HepG2 (cell line): ENCODE results near the gene ZKSCAN8. TPM values are rescaled to one million over a fixed set of nuclear protein-coding genes. Genes with fewer than 3 reads are reported as not detected.

ENCODE experiments used
- CEBPB ChIP-seq: IDR thresholded peaks from 2 replicates; pipeline ENCODE4 v1.6.1; 2011; ENCODE audit warnings: low read depth, low read length, improper control_type of control experiment, borderline replicate concordance
- EZH2 ChIP-seq: conservative IDR thresholded peaks from 2 replicates; pipeline ENCODE4 v1.6.1; 2012; ENCODE audit warnings: mild to moderate bottlenecking, low read depth, low read length, moderate library complexity
- KDM6A ChIP-seq: IDR thresholded peaks from 2 replicates; pipeline ENCODE4 v1.6.1; 2016; ENCODE audit warnings: low read depth
- POLR2AphosphoS5 ChIP-seq: IDR thresholded peaks from 2 replicates; pipeline ENCODE4 v1.6.1; 2012; ENCODE audit warnings: low read depth, low read length
- RXRB ChIP-seq: IDR thresholded peaks from 2 replicates; pipeline ENCODE4 v1.6.1; 2016; ENCODE audit warnings: borderline replicate concordance, missing genetic modification reagents, missing compliant biosample characterization
- ZFX ChIP-seq: sonication (generic); formaldehyde crosslinking; IDR thresholded peaks from 2 replicates; pipeline ENCODE4 v1.4.0; 2020; ENCODE audit warnings: mild to moderate bottlenecking, low read depth, missing genetic modification reagents, moderate library complexity
- ZNF138 ChIP-seq: sonication (generic); formaldehyde crosslinking; IDR thresholded peaks from 2 replicates; pipeline ENCODE4 v1.5.0; 2020; ENCODE audit warnings: mild to moderate bottlenecking, low read depth, missing genetic modification reagents
- ZNF207 ChIP-seq: fragments of 450-650 bp; IDR thresholded peaks from 2 replicates; pipeline ENCODE4 v1.6.1; 2016; ENCODE audit warnings: antibody characterized with exemption, borderline replicate concordance
- ZNF296 ChIP-seq: sonication (generic); formaldehyde crosslinking; conservative IDR thresholded peaks from 2 replicates; pipeline ENCODE4 v1.5.0; 2020; ENCODE audit warnings: mild to moderate bottlenecking, missing genetic modification reagents
- ZNF34 ChIP-seq: sonication (generic); formaldehyde crosslinking; IDR thresholded peaks from 2 replicates; pipeline ENCODE4 v1.4.0; 2020; ENCODE audit warnings: mild to moderate bottlenecking, missing genetic modification reagents, borderline replicate concordance
- ZNF546 ChIP-seq: sonication (generic); formaldehyde crosslinking; conservative IDR thresholded peaks from 2 replicates; pipeline ENCODE4 v1.8.1; 2023; ENCODE audit warnings: mild to moderate bottlenecking, missing genetic modification reagents
- ZNF879 ChIP-seq: sonication (generic); formaldehyde crosslinking; IDR thresholded peaks from 2 replicates; pipeline ENCODE4 v1.8.1; 2023; ENCODE audit warnings: missing genetic modification reagents
- polyA plus RNA-seq, 8 experiments: library from polyadenylated mRNA; depleted of rRNA in 3 of 8; stranded (reverse) in 7 of 8; unstranded in 1 of 8; fragments of >200 nt; fragmentation: Illumina TruSeq in 4 of 8; extraction: Trizol in 4 of 8; gene quantifications; 2 replicates each; pipeline versions ENCODE4 v1.2.1 to v1.2.3, GENCODE V29; 2011 to 2016; ENCODE audit warnings: low read depth in 4 of 8, missing spikeins in 1 of 8, mixed read lengths in 1 of 8; ENCODE audit not compliant: insufficient read depth in 1 of 8
- total RNA-seq, 5 experiments: library from RNA; depleted of rRNA; stranded (reverse); fragments of >200 nt; fragmentation: Illumina TruSeq; extraction: Trizol; gene quantifications; 2 replicates each; pipeline ENCODE4 v1.2.3, GENCODE V29; 2016; ENCODE audit warnings: low read depth in 1 of 5
- TF ChIP-seq, protein P1 (sequence below): sonication (generic); formaldehyde crosslinking; IDR thresholded peaks from one replicate; pipeline ENCODE4 v1.5.1; 2020; ENCODE audit warnings: mild to moderate bottlenecking, missing genetic modification reagents; ENCODE audit errors: not compliant biosample characterization
- TF ChIP-seq, protein P2 (sequence below): sonication (generic); formaldehyde crosslinking; conservative IDR thresholded peaks from 2 replicates; pipeline ENCODE4 v1.4.0; 2020; ENCODE audit warnings: missing genetic modification reagents
- TF ChIP-seq, protein P3 (sequence below): sonication (generic); formaldehyde crosslinking; IDR thresholded peaks from 2 replicates; pipeline ENCODE4 v1.5.0; 2020; ENCODE audit warnings: mild to moderate bottlenecking, low read depth, missing genetic modification reagents, borderline replicate concordance

ZKSCAN8 gene
- total and polyA plus RNA-seq, 2 of the 13 experiments (the other 11 are each of a cell fraction or from before 2014, with no cell fraction given), result 12.4 to 20.9 TPM

DNA sequence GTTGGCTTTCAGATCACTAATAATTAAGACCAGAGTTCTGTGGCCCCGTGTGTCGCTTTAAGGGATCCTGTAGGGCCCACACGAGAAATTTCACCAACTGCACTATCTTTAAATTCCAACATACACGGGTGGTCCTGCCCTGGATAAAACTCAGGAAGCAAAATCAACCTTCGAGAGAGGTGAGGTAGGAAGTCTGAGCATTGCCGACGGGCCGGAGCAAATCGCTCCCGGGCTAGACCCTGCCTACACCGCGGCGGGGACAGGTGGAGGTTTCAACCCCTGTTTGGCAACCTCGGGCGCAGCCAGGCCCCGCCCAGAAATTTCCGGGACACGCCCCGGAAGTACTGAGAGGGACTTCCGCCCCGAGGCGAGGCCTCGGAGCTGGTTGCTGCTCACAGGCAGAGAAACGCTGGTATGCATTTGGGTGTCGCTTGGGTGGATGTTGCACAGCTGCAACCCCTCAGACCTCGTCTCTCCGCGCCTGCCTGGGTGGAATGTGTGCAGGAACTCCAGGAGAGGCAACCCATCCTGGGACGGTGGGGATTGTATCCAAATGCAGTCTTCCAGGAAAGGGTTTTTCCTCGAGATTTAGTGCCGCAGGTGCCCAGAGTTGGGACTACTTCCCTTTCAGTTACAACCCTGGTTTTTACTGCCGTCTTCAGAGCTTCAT, 19.9 kb downstream of the ZKSCAN8 start (continued):
- TF ChIP-seq KDM6A (CRISPR knock-in tag) (no peak), POLR2AphosphoS5 (peak; percentile 99), ZNF879 (no peak), ZNF34 (CRISPR knock-in tag) (0 out of 2 replicates have a peak, but pooled peaks have one; percentile 52), ZNF546 (CRISPR knock-in tag) (no peak), ZNF207 (no peak), RXRB (no peak; the same call in 1 of the 2 replicates), ZNF138 (CRISPR knock-in tag) (no peak), ZNF296 (CRISPR knock-in tag) (no peak), EZH2 (no peak), ZFX (peak; percentile 85), CEBPB (peak; percentile 72; the same call in 1 of the 2 replicates)
- TF ChIP-seq, protein P1, sequence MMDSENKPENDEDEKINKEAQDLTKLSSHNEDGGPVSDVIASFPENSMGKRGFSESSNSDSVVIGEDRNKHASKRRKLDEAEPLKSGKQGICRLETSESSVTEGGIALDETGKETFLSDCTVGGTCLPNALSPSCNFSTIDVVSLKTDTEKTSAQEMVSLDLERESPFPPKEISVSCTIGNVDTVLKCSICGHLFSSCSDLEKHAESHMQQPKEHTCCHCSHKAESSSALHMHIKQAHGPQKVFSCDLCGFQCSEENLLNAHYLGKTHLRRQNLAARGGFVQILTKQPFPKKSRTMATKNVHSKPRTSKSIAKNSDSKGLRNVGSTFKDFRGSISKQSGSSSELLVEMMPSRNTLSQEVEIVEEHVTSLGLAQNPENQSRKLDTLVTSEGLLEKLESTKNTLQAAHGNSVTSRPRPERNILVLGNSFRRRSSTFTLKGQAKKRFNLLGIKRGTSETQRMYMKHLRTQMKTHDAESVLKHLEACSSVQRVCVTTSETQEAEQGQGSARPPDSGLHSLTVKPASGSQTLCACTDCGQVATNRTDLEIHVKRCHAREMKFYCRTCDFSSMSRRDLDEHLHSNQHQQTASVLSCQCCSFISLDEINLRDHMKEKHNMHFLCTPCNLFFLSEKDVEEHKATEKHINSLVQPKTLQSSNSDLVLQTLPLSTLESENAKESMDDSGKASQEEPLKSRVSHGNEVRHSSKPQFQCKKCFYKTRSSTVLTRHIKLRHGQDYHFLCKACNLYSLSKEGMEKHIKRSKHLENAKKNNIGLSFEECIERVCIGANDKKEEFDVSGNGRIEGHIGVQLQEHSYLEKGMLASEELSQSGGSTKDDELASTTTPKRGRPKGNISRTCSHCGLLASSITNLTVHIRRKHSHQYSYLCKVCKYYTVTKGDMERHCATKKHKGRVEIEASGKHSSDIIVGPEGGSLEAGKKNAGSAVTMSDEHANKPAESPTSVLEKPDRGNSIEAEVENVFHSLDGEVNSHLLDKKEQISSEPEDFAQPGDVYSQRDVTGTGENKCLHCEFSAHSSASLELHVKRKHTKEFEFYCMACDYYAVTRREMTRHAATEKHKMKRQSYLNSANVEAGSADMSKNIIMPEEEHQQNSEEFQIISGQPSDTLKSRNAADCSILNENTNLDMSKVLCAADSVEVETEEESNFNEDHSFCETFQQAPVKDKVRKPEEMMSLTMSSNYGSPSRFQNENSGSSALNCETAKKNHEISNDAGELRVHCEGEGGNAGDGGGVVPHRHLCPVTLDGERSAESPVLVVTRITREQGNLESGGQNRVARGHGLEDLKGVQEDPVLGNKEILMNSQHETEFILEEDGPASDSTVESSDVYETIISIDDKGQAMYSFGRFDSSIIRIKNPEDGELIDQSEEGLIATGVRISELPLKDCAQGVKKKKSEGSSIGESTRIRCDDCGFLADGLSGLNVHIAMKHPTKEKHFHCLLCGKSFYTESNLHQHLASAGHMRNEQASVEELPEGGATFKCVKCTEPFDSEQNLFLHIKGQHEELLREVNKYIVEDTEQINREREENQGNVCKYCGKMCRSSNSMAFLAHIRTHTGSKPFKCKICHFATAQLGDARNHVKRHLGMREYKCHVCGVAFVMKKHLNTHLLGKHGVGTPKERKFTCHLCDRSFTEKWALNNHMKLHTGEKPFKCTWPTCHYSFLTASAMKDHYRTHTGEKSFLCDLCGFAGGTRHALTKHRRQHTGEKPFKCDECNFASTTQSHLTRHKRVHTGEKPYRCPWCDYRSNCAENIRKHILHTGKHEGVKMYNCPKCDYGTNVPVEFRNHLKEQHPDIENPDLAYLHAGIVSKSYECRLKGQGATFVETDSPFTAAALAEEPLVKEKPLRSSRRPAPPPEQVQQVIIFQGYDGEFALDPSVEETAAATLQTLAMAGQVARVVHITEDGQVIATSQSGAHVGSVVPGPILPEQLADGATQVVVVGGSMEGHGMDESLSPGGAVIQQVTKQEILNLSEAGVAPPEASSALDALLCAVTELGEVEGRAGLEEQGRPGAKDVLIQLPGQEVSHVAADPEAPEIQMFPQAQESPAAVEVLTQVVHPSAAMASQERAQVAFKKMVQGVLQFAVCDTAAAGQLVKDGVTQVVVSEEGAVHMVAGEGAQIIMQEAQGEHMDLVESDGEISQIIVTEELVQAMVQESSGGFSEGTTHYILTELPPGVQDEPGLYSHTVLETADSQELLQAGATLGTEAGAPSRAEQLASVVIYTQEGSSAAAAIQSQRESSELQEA (CRISPR knock-in tag), result peak; percentile 66
- TF ChIP-seq, protein P2, sequence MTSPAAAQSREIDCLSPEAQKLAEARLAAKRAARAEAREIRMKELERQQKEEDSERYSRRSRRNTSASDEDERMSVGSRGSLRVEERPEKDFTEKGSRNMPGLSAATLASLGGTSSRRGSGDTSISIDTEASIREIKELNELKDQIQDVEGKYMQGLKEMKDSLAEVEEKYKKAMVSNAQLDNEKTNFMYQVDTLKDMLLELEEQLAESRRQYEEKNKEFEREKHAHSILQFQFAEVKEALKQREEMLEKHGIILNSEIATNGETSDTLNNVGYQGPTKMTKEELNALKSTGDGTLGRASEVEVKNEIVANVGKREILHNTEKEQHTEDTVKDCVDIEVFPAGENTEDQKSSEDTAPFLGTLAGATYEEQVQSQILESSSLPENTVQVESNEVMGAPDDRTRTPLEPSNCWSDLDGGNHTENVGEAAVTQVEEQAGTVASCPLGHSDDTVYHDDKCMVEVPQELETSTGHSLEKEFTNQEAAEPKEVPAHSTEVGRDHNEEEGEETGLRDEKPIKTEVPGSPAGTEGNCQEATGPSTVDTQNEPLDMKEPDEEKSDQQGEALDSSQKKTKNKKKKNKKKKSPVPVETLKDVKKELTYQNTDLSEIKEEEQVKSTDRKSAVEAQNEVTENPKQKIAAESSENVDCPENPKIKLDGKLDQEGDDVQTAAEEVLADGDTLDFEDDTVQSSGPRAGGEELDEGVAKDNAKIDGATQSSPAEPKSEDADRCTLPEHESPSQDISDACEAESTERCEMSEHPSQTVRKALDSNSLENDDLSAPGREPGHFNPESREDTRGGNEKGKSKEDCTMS, result no peak
- TF ChIP-seq, protein P3, sequence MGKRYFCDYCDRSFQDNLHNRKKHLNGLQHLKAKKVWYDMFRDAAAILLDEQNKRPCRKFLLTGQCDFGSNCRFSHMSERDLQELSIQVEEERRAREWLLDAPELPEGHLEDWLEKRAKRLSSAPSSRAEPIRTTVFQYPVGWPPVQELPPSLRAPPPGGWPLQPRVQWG (CRISPR knock-in tag), result no peak
